ENCODE data around the gene ENTR1.
"Not testable (repeated sequence)": the region's sequence is repeated elsewhere in the genome, so short reads cannot be mapped to it uniquely, and the experiment has no call there.

The ENTR1 gene

DNA sequence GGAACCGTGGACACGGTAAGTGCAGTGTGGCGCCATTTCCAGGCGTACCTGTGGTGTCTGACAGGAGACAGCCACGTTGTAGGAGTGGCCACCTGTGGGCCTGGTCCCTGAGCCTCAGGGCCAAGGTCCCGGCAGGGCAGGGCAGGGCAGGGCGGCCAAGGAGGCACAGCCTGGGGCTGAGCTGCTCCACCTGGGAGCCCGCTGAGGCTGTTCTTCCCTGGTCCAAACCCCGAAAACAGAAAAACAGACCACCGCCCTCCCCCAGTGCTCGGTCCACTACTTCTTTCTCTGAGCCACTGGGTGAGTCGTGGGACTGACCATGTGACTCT, 8.6 kb upstream of the ENTR1 start:
- DNase-seq (ENCODE audit: low read depth in 1 of 2, low spot score in 1 of 2), result no peak

DNA sequence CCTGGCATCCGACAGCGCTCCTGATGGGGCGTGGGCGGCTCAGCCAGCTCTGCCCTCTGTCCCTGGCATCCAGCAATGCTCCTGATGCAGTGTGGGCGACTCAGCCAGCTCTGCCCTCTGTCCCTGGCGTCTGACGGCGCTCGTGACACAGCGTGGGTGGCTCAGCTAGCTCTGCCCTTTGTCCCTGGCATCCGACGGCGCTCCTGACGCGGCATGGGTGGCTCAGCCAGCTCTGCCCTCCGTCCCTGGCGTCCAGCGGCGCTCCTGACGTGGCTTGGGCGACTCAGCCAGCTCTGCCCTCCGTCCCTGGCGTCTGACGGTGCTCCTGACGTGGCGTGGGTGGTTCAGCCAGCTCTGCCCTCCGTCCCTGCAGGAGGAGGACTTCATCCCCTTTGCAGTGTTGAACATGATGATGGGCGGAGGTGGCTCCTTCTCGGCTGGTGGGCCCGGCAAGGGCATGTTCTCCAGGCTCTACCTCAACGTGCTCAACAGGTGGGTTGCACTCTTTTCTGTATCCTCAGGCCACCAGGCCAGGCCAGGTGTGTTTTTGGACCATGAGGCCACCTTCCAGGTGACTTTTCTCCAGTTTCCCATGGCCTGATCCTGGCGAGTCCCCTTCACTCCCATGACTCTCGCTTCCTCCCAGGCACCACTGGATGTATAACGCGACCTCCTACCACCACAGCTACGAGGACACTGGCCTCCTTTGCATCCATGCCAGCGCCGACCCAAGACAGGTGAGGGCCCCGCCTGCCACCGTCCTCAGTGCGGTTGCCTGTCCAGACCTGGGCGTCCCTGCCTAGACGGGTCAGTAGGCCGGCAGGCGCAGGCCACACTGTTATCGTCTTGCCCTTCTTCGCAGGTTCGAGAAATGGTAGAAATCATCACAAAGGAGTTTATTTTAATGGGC, 8.0 kb upstream of the ENTR1 start:
- no peak for DNase-seq (ENCODE audit: low read depth in 1 of 2, low spot score in 1 of 2)

DNA sequence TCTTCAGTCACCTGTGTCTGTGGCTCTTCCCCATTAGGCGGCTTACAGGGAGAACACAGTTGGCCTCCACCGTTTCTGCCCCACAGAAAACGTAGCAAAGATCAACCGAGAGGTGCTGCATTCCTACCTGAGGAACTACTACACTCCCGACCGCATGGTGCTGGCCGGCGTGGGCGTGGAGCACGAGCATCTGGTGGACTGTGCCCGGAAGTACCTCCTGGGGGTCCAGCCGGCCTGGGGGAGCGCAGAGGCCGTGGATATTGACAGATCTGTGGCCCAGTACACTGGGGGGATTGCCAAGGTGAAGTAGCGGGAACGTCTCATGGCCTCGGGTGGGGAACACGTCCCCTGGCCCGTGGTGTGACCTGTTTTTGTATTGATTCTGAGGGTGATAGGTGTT, 6.5 kb upstream of the ENTR1 start:
- no peak for DNase-seq (ENCODE audit: low read depth in 1 of 2, low spot score in 1 of 2)

DNA sequence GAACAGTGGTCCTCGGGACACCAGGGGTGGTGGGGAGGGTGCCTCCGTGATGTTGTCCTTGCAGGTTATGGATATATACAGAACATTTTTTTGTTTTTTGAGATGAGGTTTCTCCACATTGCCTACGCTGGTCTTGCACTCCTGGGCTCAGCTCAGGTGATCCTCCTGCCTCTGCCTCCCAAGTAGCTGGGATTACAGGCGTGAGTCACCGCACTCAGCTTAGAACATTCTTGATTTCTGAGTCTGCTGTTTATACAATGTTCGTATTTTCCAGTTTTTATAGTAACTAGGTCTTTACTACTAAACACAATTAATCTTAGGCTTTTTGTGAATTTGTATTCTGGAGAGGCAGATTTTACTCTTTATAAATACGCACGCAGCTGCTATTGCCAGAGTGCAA, 6.0 kb upstream of the ENTR1 start:
- DNase-seq (ENCODE audit: low read depth in 1 of 2, low spot score in 1 of 2), result no peak

DNA sequence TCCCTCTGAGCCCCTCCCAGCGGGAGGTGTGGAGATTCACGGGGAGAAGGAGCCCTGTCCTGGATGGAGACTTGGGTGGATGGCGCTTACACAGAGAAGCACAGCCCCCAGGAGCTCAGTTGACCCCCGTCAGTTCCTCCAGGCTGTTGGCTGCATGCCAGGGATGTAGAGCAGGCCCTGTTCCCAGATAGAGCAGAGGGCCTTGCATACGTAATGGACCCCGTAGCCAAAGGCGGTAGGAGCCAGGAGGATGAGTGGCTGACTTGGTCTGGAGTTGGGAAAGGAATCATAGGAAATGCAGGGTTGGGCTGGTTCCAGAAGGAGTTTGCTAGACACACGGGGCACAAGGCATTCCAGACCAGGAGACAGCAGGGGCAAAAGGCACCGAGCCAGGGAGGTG, 2.5 kb upstream of the ENTR1 start:
- DNase-seq (ENCODE audit: low read depth in 1 of 2, low spot score in 1 of 2), result no peak

DNA sequence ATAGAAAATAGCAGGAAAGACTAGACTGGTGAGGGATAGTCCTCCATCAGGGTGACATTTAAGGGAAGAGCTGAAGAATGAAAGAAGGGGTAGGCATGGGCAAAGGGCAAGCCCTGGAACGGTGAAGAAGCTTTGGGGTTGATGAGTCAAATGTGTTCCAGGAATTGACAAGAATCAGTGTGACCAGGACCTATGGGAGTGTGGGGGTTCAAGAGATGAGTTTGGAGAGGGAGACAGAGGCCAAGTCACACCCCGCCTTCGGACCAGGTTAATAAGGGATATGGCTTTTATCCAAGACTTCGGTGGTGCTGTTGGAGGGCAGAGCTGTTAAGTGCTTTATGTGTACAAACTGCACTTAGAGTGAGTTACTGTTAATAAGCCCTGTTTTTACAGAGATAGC, 964 bp upstream of the ENTR1 start:
- DNase-seq (ENCODE audit: low read depth in 1 of 2, low spot score in 1 of 2), result no peak

DNA sequence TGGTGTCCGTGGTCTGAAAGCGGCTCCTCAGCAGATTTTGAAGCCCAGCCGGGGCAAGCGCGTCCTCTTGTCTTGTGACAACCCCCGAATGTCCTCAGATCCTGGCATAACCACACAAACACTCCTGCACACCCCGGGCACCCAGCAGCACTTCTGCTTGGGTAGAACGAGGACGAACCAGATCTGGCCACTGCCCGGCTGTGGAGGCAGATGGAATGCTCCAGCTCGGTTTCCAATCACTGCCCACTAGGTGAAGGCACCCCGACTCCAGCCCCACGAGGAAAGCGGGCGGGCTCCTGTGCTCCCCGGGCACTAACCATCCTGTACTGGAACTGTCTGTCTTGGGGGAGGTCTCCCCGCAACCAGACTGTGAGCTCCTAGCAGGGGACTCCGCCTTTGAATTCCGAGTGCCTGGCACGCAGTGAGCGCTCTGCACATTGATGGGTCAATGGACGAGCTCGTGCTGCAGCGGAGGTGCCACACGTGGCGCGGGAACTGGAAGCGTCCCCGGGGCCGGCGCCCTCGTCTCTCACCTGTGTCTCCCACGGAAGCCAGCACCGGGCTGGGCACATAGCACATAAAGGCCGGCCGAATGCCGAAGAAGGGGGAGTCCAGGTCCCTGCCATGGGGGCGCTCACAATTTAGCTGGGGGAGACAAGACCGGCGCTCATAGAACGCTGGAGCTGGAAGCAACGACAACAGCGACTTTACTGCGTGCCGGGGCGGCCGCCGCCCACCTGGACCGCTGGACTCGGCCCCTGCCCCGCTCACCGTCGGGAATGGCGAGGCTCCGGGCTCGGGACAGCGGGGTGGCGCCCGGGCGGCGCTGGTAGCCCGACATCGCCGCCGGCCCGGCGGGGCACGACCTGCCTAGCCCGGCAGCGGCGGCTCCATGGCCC, 608 bp downstream of the ENTR1 start:
- peak in 1 of 2 donors; percentile 7 for DNase-seq (ENCODE audit: low read depth in 1 of 2, low spot score in 1 of 2)

DNA sequence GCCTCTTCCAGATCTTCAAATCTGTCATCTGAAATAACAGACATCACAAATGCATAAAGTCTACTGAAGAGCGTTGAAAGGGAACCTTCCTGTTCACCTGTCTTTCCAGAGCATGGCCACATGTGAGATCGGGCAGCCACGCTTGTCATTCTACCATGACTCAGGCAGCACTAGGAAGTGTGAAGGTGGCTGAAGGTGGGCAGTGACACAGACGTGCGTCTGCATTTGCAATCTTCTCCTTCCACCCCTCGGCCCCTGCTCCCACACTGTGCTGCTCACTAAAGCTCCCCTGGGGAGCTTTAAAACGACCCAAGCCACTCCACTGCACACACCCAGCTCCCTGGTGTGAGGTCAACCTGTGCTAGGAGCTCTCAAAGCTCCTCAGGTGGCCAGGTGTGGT, 2.5 kb downstream of the ENTR1 start:
- DNase-seq (ENCODE audit: low read depth in 1 of 2, low spot score in 1 of 2), result no peak

DNA sequence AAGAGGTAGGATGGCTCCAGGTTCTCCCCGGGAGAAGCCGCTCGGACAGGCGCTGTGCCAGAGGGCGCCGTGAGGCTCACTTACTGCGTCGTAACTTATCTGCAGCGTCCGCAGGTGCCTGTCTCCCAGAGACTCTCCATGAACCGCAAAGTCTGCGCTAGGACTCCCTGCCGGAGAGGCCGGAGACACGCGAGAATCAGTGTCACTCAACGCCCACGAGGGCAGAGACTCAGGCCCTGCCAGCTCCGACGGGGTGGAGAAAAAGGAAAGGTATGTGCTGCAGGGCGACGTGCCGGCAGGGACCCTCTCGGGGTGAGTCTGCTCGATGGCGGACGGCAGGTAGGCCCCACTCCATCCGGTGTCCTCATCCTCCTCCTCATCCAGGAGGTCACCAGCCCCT, 3.4 kb downstream of the ENTR1 start:
- DNase-seq (ENCODE audit: low read depth in 1 of 2, low spot score in 1 of 2), result not testable (repeated sequence)

DNA sequence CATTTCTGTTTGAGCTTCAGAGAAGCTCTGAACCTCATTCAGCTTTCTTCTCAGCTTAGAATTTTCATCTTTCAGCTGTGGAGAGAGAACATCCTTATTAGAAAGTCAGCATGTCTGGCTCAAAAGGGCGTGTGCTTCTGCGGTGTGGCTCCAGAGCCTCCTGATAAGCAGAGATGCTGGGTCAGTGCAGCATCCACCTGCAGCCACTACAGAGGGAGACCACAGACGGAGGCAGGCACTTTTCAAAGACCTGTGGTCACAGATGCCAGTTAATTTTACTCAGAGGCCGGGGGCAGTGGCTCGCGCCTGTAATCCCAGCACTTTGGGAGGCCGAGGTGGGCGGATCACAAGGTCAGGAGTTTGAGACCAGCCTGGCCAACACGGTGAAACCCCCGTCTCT, 4.5 kb downstream of the ENTR1 start:
- not testable (repeated sequence) for DNase-seq (ENCODE audit: low read depth in 1 of 2, low spot score in 1 of 2)

DNA sequence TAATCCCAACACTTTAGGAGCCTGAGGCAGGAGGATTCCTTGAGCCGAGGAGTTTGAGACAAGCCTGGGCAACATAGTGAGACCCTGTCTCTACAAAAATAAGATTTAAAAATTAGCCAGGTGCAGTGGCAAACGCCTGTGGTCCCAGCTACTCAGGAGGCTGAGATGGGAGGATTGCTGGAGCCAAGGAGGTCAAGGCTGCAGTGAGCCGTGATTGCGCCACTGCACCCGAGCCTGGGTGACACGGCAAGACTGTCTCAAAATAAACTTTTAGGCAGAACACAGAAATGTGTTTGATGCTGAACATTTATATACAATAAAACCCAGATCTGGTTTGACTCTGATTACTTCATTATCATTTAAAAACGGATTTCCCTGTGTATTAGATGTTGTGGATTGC, 4.9 kb downstream of the ENTR1 start:
- no peak for DNase-seq (ENCODE audit: low read depth in 1 of 2, low spot score in 1 of 2)

DNA sequence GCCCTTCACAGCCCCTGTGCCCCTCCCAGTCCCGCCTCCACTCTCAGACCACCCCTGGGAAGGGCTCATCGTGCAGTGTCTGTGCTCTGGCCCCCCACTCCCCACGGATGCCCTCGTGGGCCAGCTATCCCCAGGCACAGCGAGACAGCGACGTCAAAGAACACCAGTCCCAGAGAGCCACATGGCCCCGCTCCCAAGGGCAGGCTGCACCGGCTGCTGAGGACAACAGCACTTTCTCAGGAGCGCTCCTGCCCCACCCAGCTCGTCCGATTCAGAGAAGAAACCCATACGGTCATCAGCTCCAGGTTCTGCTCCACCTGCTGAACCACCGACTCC, 5.6 kb downstream of the ENTR1 start:
- DNase-seq (ENCODE audit: low read depth in 1 of 2, low spot score in 1 of 2), result no peak

DNA sequence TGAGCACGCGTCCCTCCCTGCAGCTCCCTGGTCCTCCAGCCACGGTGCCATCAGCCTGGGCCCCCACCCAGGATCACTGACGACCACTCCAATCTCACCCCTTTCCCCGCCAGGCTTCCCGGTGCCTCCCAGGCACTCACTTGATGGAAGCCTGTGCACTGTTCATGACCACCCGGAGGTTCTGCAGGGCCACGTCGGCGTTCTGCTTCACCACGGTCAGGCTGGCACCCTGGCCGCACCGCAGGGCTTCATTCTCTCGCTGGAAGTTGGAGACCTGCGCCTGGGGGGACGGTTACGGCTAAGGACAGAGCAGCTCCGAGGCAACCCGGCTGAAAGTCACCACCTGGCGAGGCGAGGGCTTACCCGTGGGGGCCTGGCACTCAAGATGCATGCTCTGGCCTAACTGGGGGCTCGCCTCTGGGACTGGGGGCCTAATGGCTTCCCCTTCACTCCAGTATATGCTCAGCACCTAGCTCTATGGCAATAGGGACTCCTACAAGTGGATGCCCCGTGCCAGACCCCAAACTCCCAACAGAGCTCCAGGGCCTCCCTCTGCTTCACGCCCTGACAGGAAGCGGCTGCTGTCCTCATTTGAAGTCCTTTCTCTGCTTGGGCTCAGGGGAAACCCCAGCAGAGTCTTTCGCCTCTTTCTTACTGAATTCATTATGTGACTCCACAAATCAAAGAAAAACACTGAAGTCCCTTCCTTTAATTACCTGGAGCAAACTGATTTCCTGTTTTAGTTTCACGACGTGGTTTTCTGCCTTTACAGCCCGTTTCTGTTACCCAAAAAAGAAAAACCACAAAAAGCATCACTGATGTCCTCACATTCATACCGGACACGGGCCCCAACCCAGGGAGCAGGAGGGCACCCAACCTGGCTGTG, 6.3 kb downstream of the ENTR1 start:
- DNase-seq (ENCODE audit: low read depth in 1 of 2, low spot score in 1 of 2), result no peak

DNA sequence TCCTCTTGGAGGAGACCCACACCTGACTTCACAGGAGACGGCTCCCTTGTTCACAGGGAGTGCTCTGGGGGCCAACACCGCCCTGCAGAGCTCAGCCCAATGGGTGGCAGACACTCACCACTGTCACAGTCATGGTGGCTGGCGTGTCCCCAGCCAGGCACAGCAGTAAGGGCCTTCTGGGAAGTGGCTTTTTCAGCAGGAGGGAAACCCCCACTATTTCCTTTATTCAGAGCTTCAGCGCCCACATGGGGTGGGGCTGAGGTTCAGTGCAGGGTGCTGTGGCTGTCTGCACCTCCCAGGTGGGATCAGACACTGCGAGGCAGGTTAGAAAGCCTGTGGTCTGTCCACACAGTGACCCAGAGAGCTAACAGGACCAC, 6.9 kb downstream of the ENTR1 start:
- peak; percentile 57 to 58 for DNase-seq (ENCODE audit: low read depth in 1 of 2, low spot score in 1 of 2)

DNA sequence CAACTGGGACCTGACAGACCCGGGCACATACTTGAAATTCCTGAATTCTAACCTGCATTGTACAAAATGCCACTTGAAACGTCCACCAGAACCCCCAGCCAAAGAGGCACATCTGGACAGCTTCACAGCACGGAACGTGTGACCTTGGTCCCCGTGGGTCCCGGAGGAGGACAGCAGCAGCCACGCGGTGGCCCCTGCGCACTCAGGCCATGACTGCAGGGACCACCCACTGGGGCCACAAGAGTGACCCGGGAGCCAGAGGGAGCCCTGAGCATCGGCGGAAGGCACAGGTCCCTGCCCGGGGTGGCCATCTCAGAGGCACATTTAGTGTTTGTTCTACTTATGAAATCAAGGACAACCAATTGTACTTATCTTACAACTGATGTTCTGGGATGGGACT, 8.3 kb downstream of the ENTR1 start:
- DNase-seq (ENCODE audit: low read depth in 1 of 2, low spot score in 1 of 2), result no peak

DNA sequence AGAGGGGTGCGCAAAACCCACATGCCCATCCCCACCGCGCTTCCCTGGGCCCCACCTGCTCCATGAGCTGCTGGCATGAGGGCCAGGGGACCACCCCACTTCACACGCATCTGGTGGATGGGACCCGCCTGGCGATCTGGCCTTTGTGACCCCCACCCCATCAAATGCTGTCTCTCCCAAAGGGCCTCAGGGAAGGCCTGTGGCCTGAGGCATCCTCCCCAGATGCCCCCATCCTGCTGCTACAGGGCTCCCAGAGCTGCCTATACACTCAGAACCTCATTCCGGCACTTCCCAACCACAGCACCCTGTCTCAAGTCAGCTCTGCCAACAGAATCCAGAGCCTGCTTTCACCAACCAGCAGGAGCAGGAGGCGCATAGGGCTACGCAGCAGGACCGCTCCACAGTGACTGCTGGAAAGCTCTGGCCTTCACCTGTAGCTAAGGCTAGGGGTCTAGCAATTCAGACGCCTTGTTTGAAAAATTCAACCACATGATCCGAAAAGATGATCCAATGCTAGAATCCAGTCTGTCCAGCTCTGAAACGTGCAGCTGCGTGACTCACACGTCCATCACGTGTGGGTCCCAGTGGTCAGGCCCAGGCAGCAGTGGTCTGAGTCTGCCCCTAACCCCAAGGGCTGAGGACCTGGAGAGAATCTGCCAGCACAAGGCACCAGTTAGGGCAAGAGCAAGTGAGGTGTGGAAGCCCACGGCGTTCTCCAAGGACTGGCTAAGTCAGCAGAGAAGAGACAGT, 9.1 kb downstream of the ENTR1 start:
- DNase-seq (ENCODE audit: low read depth in 1 of 2, low spot score in 1 of 2), result no peak

DNA sequence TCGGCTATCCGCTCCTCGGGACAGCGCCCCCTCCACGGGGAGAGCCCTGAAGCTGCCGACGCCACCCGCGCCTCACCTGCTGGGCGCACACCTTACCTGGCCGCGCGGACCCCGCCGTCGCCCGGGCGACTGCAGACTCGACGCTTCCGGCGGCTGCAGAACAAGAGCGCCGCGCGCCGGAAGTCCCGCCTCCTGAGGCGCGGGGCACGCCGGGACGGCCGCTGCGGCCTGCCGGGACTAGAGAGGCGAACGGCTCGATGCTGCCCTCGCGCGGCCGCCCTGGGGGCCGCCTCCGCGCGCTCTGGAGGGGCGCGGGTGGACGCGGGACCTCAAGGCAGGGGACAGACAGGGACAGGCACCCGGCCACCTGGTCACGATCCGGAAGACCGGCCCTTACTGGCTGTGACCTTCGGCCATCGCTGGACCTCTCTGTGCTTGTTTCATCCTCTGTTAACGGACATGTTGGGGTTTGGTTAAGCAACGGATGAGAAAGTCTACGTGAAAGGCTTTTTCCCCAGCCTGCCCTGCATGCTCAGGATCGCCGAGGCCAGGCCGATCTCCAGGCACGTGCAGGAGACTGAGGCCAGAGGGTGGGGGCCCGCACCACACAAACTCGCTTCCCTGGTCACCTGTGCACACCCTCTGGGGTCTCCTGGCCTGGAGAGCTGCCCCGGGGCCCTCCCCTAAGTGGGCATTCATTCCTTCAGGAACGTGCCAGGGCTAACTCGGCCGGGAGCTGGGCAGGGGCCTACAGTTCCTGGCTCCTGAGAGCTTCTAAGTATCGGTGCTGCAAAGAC, 10.2 kb downstream of the ENTR1 start, which contains the start of gene SNAPC4:
TSS of gene SNAPC4 (minus strand) at position 133 of the 797 bp plus-strand sequence. CDS start 1,742 bp downstream, outside the sequence.
- DNase-seq (ENCODE audit: low read depth in 1 of 2, low spot score in 1 of 2), result peak; percentile 75 to 85

DNA sequence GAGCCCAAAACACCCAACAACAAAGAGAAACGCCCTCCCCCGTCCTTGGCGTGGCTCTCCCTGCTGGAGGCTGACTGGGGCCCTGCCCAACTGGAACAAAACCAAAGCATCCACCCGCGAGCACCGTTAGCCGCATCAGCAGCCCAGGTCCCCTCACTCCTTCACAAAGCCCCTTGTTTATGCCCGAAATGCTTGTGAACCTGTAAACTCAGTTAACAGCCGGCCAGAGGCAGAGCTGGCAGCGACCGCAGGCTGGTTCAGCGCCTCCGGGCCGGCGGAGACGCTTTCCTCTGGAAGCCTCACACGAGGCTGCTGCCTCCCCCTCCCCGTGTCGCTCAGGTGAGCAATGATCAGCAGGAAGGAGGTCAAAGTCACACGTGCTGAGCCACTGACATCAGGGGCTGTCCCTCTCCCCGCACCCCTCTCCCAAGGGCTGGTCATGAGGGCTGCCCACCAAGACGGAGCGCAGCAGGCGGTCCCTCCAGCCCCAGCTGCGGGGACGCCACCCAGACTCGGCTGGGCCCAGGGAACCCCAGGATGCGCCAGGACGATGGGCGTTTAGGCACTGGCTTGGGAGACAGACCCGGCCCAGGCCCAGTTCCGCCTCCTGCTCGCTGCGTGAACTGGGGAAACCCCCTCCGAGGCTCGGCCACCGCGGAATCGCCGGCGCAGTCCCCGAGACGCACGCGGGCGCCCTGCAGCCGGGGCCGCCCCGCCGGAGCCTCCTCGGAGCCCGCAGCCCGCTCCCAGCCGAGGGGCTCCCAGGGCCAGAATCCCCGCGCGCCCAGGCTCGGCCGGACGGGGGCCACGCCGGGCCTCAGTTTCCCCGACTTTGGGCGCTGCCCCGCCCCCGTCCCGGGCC, 11.0 kb downstream of the ENTR1 start:
- DNase-seq (ENCODE audit: low read depth in 1 of 2, low spot score in 1 of 2), result no peak

DNA sequence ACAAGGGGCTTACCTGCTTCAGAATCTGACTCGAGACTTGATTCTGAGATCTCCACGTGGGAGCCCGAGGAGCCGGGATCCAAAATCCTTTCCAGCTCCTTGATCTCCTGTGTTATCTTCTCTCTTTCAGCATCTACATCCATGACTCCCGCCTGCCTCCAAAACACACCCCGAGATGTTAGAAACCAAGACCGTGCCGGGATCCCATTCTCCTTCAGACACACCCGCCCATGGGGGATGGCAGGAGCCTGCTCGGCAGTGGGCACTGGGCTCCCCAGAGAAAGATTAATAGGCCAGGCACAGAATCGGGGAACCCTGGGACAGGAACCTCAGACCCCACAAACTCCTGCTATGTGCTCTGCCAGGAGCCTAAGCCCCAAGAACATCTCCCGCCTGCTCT, 12.1 kb downstream of the ENTR1 start:
- no peak for DNase-seq (ENCODE audit: low read depth in 1 of 2, low spot score in 1 of 2)

All from stimulated activated CD4-positive, alpha-beta T cell treated with anti-CD3 and anti-CD28 coated beads, Interleukin-15, amount 100 ng/mL, for 1 hour (primary cell).